ENCODE data around the gene IFIT1. TPM values are rescaled to one million over a fixed set of nuclear protein-coding genes. Genes with fewer than 3 reads are reported as not detected.

IFIT1 gene, protein sequence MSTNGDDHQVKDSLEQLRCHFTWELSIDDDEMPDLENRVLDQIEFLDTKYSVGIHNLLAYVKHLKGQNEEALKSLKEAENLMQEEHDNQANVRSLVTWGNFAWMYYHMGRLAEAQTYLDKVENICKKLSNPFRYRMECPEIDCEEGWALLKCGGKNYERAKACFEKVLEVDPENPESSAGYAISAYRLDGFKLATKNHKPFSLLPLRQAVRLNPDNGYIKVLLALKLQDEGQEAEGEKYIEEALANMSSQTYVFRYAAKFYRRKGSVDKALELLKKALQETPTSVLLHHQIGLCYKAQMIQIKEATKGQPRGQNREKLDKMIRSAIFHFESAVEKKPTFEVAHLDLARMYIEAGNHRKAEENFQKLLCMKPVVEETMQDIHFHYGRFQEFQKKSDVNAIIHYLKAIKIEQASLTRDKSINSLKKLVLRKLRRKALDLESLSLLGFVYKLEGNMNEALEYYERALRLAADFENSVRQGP
- total RNA-seq (2022), result 0.17 and 0.26 TPM in 2 replicates
- percentile 16 among the genes with signal in this experiment for Bru-seq, nascent RNA
- BruChase-seq, experiment 1, labeled RNA remaining after a 6-hour chase, result percentile 18 among the genes with signal in this experiment
- BruChase-seq, experiment 2, labeled RNA remaining after a 2-hour chase, result percentile 24 among the genes with signal in this experiment
- long read RNA-seq, partial matches to known transcripts, result 0 of 1 reads
- long read RNA-seq, other reads (novel, unspliced or antisense), result 0 of 1 reads

DNA sequence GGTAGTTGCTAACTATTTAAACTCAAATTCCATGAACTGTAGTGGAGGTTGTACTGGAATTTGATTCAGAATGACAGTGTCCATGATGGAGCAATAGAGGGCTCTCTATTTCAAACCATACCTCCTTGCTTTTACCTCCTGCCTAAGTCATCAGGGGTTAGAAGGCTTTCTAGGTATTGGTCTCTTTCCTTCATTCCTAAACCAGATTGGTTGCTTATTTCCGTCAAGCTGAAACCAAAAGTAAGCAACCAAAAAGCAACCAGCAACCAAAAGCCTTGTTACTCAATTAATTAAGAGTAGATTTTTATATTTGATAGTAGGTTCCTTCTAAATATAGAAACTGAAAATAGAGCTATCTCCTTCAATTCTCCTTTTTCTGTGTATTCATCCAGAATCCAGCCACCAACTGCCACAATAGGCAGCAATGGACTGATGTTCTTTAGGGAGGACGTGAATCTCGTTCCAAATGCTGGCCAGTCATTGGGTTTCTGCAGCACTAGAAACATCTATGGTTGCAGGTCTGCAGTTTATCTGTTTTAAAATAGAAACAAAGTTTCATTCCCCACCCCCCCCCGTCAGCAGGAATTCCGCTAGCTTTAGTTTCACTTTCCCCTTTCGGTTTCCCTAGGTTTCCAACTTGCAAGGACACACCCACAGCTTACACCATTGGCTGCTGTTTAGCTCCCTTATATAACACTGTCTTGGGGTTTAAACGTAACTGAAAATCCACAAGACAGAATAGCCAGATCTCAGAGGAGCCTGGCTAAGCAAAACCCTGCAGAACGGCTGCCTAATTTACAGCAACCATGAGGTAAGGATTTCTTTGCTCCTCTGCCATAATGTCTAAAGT, at the start of gene IFIT1:
Gene IFIT1 (plus strand): TSS at position 717 of the 850 bp plus-strand sequence. CDS start 90 bp downstream, at position 807.
- Mint-ChIP-seq H3K4me3 (ENCODE audit: unreplicated experiment) (peak within 1 kb of the TSS; percentile 77), H3K27ac (ENCODE audit: low read depth, unreplicated experiment) (peak within 1 kb of the TSS; percentile 68), H3K36me3 (ENCODE audit: insufficient read depth, unreplicated experiment) (no peaks in the 10 kb centered on the region), H3K9me3 (ENCODE audit: unreplicated experiment) (no peaks in the 10 kb centered on the region), H3K4me1 (ENCODE audit: insufficient read depth, unreplicated experiment) (no peaks in the 10 kb centered on the region), H3K27me3 (ENCODE audit: insufficient read depth, unreplicated experiment) (no peaks in the 10 kb centered on the region)
- POLR2A ChIA-PET, result interaction anchor here (0.6 to 3.1 kb wide), 29 partner anchors 11 to 1888 kb away, joined by 3 to 51 read pairs (median 4); partner anchors contain the start of genes IFIT2, IFIT3, IFIT5 and LIPA
- DNase-seq (ENCODE audit: unreplicated experiment), result peak; percentile 85
- intact Hi-C loops (cut with micrococcal nuclease), result loop anchor here (1.0 kb wide), 1 partner anchor 22 kb away; the partner anchor contains the start of gene IFIT5
- TF ChIP-seq, protein P1, sequence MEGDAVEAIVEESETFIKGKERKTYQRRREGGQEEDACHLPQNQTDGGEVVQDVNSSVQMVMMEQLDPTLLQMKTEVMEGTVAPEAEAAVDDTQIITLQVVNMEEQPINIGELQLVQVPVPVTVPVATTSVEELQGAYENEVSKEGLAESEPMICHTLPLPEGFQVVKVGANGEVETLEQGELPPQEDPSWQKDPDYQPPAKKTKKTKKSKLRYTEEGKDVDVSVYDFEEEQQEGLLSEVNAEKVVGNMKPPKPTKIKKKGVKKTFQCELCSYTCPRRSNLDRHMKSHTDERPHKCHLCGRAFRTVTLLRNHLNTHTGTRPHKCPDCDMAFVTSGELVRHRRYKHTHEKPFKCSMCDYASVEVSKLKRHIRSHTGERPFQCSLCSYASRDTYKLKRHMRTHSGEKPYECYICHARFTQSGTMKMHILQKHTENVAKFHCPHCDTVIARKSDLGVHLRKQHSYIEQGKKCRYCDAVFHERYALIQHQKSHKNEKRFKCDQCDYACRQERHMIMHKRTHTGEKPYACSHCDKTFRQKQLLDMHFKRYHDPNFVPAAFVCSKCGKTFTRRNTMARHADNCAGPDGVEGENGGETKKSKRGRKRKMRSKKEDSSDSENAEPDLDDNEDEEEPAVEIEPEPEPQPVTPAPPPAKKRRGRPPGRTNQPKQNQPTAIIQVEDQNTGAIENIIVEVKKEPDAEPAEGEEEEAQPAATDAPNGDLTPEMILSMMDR (IDR thresholded peaks at IDR 0.05; ENCODE audit: unreplicated experiment), result no peak
- CTCF ChIA-PET, result interaction anchor here (0.6 to 1.7 kb wide), 11 partner anchors 12 to 1892 kb away, joined by 3 to 7 read pairs (median 4); partner anchors contain the start of gene IFIT5
- no TSS peak for BruUV-seq (replicated peaks)

DNA sequence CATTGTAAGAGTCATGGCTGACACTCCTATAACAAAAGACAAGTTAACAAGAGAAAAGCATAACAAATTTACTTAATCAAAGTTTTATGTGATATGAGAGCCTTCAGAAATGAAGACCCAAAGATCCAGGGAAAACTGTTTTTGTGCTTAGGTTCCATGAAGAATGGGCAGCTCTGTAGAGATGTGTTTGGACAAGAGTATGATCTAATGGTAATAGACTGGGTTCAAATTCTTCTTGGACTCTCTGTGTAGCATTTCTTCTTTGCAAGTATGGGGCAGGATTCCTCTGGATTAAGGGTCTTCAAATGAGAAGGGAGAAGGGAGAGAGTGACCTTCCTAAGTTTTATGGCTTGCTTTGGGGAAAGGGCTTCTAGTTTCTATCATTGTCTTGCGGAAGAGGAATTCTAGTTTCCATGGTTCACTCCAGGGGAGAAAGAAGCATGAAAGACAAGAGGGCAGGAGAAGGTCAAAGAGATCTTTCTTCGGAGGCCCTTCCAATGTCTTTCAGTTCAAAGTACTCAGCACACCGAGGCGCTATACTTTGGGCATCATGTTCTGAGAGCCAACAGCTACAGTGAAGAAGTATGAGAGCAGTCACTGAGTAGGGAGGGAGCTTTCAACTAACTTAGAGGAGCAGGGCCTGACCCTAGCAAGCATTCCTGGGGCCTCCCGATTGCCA, 49.2 kb upstream of the IFIT1 start:
- Mint-ChIP-seq H3K4me3 (ENCODE audit: unreplicated experiment) (no peak overlapping the region), H3K27ac (ENCODE audit: low read depth, unreplicated experiment) (peak overlapping the region; percentile 2), H3K4me1 (ENCODE audit: insufficient read depth, unreplicated experiment) (peaks cover 33% of the 10 kb centered on the region), H3K36me3 (ENCODE audit: insufficient read depth, unreplicated experiment) (no peaks in the 10 kb centered on the region), H3K9me3 (ENCODE audit: unreplicated experiment) (peaks cover 7% of the 10 kb centered on the region), H3K27me3 (ENCODE audit: insufficient read depth, unreplicated experiment) (no peaks in the 10 kb centered on the region)
- BruUV-seq (replicated peaks), result no TSS peak
- POLR2A ChIA-PET, result interaction anchor here (1.0 to 3.2 kb wide), 4 partner anchors 8 to 64 kb away, joined by 3 to 15 read pairs (median 4); partner anchors contain the start of genes IFIT2 and IFIT3
- DNase-seq (ENCODE audit: unreplicated experiment), result no peak
- intact Hi-C loops (cut with micrococcal nuclease), result no loop called here
- CTCF ChIA-PET, result interaction anchor here (1.9 kb wide), 1 partner anchor 26 kb away, joined by 8 read pairs; no protein-coding TSS in a partner anchor
- TF ChIP-seq, protein P1 (IDR thresholded peaks at IDR 0.05; ENCODE audit: unreplicated experiment), result no peak

DNA sequence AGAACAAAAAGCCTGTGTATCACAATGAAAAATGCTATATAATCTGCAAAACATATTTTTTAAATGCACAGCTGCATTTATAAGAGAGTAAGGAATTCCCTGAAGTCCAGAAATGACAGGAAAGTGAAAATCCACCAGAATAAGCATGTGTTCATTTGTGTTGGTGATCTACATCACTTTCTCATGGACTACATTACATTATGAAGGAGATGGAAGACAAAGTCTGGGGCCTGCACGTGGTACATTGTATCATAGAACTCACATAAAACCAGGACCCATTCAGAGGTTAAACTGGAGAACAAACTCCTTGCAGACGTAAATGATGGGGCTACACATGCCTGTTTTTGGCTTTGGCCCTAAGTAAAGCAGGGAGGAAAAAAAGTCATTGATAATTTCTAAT, 48.3 kb upstream of the IFIT1 start:
- BruUV-seq (replicated peaks), result no TSS peak
- TF ChIP-seq, protein P1 (IDR thresholded peaks at IDR 0.05; ENCODE audit: unreplicated experiment), result no peak
- intact Hi-C loops (cut with micrococcal nuclease), result no loop called here
- Mint-ChIP-seq H3K9me3 (ENCODE audit: unreplicated experiment) (peaks cover 7% of the 10 kb centered on the region), H3K27ac (ENCODE audit: low read depth, unreplicated experiment) (no peak overlapping the region), H3K27me3 (ENCODE audit: insufficient read depth, unreplicated experiment) (no peaks in the 10 kb centered on the region), H3K36me3 (ENCODE audit: insufficient read depth, unreplicated experiment) (no peaks in the 10 kb centered on the region), H3K4me3 (ENCODE audit: unreplicated experiment) (no peak overlapping the region), H3K4me1 (ENCODE audit: insufficient read depth, unreplicated experiment) (peaks cover 33% of the 10 kb centered on the region)
- ChIA-PET CTCF (interaction anchor here (1.9 kb wide), 1 partner anchor 25 kb away, joined by 8 read pairs; no protein-coding TSS in a partner anchor), POLR2A (interaction anchor here (3.2 kb wide), 1 partner anchor 7 kb away, joined by 15 read pairs; no protein-coding TSS in a partner anchor)
- no peak for DNase-seq (ENCODE audit: unreplicated experiment)

Data from MCF 10A (cell line).